Skeletal muscle tissue (tissue), 4 donors: ENCODE measurements around the gene RARRES1. TPM values are rescaled to one million over a fixed set of nuclear protein-coding genes. Genes with fewer than 3 reads are reported as not detected.

Experiments used
- H3K27ac ChIP-seq: one replicate; pipeline ENCODE4 v1.7.0; 2013; ENCODE audit warnings: mild to moderate bottlenecking, low read depth, low read length, inconsistent platforms
- H3K27me3 ChIP-seq, 3 donors: one replicate each; pipeline ENCODE4 v1.7.0; 2013; ENCODE audit warnings: low read length in 3 of 3; ENCODE audit not compliant: control insufficient read depth in 3 of 3, insufficient read depth in 3 of 3
- H3K36me3 ChIP-seq, 3 donors: one replicate each; pipeline ENCODE4 v1.7.0; 2013; ENCODE audit warnings: low read length in 3 of 3; ENCODE audit not compliant: control insufficient read depth in 3 of 3, insufficient read depth in 3 of 3
- H3K4me1 ChIP-seq, 3 donors: one replicate each; pipeline ENCODE4 v1.7.0; 2013; ENCODE audit warnings: low read length in 3 of 3, mild to moderate bottlenecking in 3 of 3; ENCODE audit not compliant: control insufficient read depth in 3 of 3, insufficient read depth in 3 of 3
- H3K4me3 ChIP-seq, 3 donors: one replicate each; pipeline ENCODE4 v1.7.0; 2013; ENCODE audit warnings: low read length in 3 of 3
- H3K9ac ChIP-seq, 3 donors: one replicate each; pipeline ENCODE4 v1.7.0; 2013; ENCODE audit warnings: low read length in 3 of 3, mild to moderate bottlenecking in 3 of 3, moderate library complexity in 2 of 3, low read depth in 1 of 3
- H3K9me3 ChIP-seq, 3 donors: one replicate each; pipeline ENCODE4 v1.7.0; 2013; ENCODE audit warnings: low read length in 3 of 3; ENCODE audit not compliant: control insufficient read depth in 3 of 3
- total RNA-seq: library from RNA; depleted of rRNA; stranded (reverse); fragments of >200 nt; gene quantifications from one replicate; pipeline ENCODE4 v1.2.3, GENCODE V29; 2014
- donor health status: Osteomylitis.

Gene RARRES1
- total RNA-seq, 1 donor from 2014 or later: 1.6 TPM

DNA sequence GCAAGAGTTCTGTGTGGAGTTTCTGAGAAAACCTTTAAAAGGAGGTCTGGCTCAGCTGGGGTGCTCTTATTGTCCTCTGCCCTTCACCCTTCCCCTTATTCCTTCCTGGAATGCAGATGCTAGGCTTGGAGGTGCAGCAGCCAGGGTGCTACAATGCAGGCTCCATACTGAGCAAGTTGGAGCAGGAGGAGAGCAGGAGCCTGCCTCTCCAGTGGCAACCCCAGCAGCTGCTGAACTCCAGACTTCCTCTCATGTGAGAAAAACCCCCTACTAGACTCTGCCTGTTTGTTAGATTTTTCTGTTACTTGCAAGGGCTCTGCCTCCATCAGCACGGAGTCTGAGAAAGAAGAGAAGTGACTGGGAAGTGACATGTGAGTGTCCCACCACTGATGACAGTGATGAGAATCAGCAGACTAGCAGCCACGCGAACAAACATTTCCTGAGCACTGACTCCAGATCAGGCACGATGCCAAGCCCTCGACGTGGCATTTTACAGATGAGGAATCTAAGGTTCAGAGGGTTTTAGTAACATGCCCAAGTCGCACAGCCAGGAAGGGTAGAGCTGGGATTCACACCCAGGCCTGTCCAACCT lies 16.1 kb upstream of the RARRES1 start:
- Histone ChIP-seq H3K27ac (no peak overlapping the region), H3K27me3 (no peaks in the 10 kb centered on the region), H3K9ac (no peak overlapping the region), H3K4me3 (no peak overlapping the region), H3K9me3 (no peaks in the 10 kb centered on the region), H3K36me3 (peaks cover 3 to 24% (median 7%) of the 10 kb centered on the region in 3 donors), H3K4me1 (peaks cover 0 to 3% (median 0%) of the 10 kb centered on the region in 3 donors)

DNA sequence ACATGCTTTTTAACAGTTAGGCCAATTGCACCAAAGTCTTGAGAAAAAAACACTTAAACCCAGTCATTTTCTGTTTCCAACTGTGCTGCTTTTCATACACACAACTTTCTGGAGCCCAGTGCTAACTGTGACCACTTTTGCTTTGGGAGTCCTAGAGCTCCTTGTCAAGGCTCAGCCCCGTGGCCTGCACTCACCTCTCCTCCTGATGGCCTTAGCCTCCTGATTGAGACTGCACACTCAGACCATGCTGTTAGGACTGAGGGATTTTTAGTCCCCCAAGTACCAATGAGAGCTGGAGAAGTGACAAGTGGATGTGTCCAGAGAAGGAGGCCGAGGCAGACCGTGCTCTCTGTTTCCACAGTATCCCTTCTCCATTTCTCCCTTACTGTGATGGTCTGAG lies 15.2 kb upstream of the RARRES1 start:
- no peak overlapping the region for H3K9ac ChIP-seq
- H3K9me3 ChIP-seq: no peaks in the 10 kb centered on the region
- H3K27me3 ChIP-seq: no peaks in the 10 kb centered on the region
- no peak overlapping the region for H3K27ac ChIP-seq
- H3K36me3 ChIP-seq: peaks cover 3 to 24% (median 7%) of the 10 kb centered on the region in 3 donors
- peaks cover 0 to 3% (median 0%) of the 10 kb centered on the region in 3 donors for H3K4me1 ChIP-seq
- no peak overlapping the region for H3K4me3 ChIP-seq

DNA sequence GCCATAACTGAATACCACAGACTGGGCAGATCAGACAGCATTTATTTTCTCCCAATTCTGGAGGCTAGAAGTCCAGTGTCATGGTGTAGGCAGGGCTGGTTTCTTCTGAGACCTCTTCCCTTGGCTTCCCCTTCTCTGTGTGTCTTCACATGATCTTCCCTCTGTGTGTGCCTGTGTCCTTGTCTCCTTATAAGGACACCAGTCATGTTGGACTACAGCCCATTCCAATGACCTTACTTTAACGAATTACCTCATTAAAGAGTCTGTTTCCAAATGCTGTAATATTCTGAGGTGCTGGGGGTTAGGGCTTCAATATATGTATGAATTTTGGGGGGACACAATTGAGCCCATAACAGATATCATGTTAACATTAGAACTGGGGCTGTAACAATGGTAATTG lies 13.3 kb upstream of the RARRES1 start:
- Histone ChIP-seq H3K9ac (no peak overlapping the region), H3K27me3 (no peaks in the 10 kb centered on the region), H3K9me3 (no peaks in the 10 kb centered on the region), H3K36me3 (peaks cover 3 to 24% (median 7%) of the 10 kb centered on the region in 3 donors), H3K4me3 (no peak overlapping the region), H3K27ac (no peak overlapping the region), H3K4me1 (peaks cover 0 to 3% (median 0%) of the 10 kb centered on the region in 3 donors)

DNA sequence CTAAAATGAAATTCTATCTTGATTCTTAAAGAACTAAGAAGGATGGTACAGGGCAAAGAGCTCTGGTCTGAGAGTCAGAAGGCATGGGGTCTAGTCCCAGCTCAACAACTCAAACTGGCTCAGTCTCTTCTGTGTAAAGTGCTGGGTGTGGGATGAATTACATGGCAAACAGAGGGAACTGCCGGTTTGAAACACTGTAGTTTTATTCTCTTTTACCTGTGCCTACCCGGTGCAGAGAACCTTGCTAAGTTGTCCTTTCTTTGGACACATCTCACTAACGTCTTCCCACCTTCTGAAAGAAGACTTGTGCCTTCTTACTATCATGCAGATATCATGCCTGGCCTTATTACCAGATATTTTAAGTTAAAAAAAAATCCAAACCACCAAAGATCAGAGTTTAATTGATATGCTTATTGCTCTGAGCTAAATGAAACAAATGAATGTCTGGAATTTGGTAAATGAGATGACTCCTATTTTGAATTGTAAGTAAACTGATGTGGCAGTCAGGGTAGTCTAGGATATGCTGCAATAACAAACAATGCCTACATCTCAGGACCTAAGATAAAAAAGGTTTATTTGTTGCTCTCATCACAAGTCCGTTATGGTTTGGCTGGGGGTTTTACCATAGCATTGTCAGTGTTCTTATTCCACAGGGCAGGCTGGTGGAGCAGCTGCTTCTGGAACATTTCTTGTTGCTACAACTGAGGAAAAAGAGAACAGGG lies 12.5 kb upstream of the RARRES1 start:
- no peaks in the 10 kb centered on the region for H3K9me3 ChIP-seq
- peaks cover 3 to 22% (median 7%) of the 10 kb centered on the region in 3 donors for H3K36me3 ChIP-seq
- H3K4me3 ChIP-seq: no peak overlapping the region

DNA sequence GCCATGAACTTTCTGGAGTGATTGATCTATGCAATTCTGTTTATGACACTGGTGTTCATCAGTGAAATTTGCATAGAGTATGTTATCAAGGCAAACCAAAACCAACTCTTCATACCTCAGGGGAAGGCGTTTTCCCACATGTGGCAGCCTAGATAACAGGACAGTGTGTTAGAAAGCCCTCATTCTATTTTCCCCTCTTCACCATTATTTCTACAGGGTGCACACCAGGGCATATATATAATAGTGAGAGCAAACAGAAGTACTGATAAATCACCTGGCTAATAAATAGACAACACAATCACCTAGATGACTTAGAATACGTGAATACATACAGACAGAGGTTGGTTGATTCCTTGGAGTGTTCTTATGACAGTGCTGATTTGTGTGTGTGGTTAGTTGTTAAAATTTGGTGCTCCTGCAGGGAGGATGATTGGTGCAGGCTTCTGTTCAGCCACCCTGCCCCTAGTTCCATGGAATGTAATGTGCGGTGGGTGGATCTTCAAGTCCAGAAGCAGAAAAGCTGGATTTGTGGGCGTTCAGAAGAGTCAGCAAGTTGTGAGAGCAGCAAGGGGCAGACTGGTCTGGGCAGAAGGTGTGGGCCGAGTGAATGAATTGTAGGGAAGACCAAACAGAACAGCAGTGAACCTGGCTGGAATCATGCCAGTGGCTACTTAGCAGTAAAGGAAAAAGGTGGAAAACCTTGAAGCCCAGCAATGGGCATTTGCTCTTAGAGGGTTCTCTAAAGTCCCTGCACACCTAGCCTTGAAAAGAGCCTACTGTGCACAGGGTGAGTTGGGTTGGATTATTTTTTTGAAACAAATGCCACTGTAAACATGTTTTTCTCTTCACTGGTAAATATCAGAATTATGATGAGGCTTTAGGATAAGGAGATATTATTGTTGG lies 11.7 kb upstream of the RARRES1 start:
- Histone ChIP-seq H3K4me3 (no peak overlapping the region), H3K27ac (no peak overlapping the region), H3K4me1 (peaks cover 0 to 3% (median 0%) of the 10 kb centered on the region in 3 donors), H3K9me3 (no peaks in the 10 kb centered on the region), H3K9ac (no peak overlapping the region), H3K36me3 (peaks cover 3 to 24% (median 7%) of the 10 kb centered on the region in 3 donors), H3K27me3 (no peaks in the 10 kb centered on the region)

More for the DNA sequence above, 12.5 kb upstream of the RARRES1 start:
- H3K9ac ChIP-seq: no peak overlapping the region
- no peak overlapping the region for H3K27ac ChIP-seq
- H3K4me1 ChIP-seq: peaks cover 0 to 3% (median 0%) of the 10 kb centered on the region in 3 donors
- H3K27me3 ChIP-seq: no peaks in the 10 kb centered on the region

DNA sequence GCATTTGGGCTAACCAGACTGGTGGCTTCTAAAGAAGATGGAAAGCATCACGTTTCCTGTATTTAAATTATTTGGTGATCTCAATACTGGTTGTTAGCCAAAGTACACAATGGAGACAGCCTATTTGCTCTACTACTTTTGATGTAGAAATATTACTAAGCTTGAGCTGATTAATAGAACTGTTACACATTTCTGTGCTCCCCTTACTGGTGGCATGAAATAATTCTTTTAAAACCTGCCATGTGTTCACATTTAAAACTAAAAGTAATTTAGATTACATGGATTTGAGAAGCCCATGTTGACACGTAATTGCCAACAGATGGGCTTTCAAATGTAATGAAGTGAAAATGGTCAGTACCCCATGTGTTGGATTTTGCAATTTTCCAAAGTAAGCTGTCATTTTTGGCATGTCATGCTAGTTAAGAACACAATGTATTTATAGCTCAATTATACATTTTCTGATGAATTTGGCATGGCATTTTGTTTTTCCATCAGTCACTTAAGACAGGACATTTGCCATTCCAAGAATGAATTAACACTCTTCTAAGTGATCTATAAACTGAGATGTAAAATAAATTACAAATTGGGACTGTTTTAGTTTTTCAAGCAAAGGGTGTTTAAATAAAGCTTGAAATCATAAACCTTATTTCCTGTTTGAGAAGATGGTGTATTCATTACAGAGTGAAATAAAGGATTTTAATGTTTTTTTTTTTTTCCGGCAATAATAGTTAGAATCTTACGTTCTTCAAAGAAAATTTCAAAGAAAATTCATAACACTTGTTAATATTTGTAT lies 10.8 kb upstream of the RARRES1 start:
- Histone ChIP-seq H3K9ac (no peak overlapping the region), H3K4me3 (no peak overlapping the region), H3K36me3 (peaks cover 3 to 22% (median 6%) of the 10 kb centered on the region in 3 donors), H3K4me1 (peaks cover 0 to 2% (median 0%) of the 10 kb centered on the region in 3 donors), H3K27ac (no peak overlapping the region), H3K9me3 (no peaks in the 10 kb centered on the region), H3K27me3 (no peaks in the 10 kb centered on the region)

DNA sequence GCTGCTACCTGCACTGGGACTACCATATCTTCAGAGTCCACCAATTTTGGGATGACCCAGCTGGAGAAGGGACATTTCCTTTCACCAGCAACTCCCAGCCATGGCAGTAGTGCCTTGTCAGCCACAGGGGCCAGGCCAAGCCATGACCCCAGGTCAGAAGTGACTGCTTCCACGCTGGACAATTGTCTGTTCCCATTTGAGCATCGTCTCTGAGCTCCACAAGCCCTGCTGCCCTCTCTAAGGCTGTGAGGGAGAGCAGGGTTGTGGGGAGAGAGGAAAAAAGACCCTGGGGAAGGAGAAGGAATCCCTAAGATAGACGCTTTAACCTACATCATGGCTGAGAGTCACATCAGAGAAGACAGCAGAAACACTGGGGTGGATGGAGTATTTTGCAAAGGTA lies 7.4 kb upstream of the RARRES1 start:
- Histone ChIP-seq H3K27ac (no peak overlapping the region), H3K4me3 (no peak overlapping the region), H3K4me1 (no peaks in the 10 kb centered on the region), H3K9ac (no peak overlapping the region), H3K9me3 (peaks cover 2 to 8% (median 3%) of the 10 kb centered on the region in 3 donors), H3K36me3 (peaks cover 0 to 18% (median 9%) of the 10 kb centered on the region in 3 donors), H3K27me3 (no peaks in the 10 kb centered on the region)

DNA sequence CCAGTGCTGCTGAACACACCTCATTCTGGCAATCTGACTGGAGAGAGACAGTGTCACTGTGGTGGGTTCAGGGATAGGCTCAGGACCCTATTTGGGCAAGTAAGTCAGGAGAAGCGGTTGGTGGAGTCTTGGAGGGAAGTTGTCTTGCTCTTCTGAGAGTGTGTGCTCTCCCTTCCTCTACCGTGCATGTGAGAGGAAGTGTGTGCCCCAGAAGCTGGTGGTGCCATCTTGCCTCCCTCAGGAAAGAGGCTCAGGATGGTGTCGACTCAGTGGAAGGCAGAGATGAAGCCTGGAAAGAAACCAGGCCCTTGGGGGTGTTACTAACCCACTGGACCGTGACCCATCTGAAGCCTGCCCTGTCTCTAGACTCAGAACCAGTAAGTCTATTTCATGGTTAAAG lies 6.8 kb upstream of the RARRES1 start:
- Histone ChIP-seq H3K4me1 (no peaks in the 10 kb centered on the region), H3K9me3 (peaks cover 3 to 8% (median 5%) of the 10 kb centered on the region in 3 donors), H3K9ac (no peak overlapping the region), H3K27me3 (no peaks in the 10 kb centered on the region), H3K4me3 (no peak overlapping the region), H3K27ac (no peak overlapping the region), H3K36me3 (peaks cover 0 to 19% (median 5%) of the 10 kb centered on the region in 3 donors)

DNA sequence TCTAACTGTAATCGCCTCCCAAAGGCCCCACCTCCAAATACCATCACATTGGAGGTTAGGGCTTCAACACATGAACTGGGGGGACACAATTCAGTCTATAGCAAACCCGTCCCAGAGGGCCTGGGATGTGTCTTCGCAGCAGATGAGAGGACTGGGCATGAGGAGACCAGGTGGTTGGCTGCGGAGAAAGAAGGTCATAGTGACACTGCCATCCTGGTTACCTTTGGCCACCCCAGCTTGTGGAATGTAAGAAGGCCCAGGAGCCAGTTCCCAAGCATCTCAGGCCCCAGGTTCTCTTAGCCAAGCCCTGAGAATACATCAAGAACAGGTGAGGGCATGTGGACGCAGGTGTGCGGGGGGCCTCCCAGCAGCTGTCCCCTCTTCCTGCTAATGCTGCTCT lies 6.4 kb upstream of the RARRES1 start:
- no peaks in the 10 kb centered on the region for H3K4me1 ChIP-seq
- no peak overlapping the region for H3K4me3 ChIP-seq
- no peak overlapping the region for H3K9ac ChIP-seq
- peaks cover 0 to 16% (median 5%) of the 10 kb centered on the region in 3 donors for H3K36me3 ChIP-seq
- H3K9me3 ChIP-seq: peaks cover 3 to 8% (median 5%) of the 10 kb centered on the region in 3 donors
- no peak overlapping the region for H3K27ac ChIP-seq
- no peaks in the 10 kb centered on the region for H3K27me3 ChIP-seq
